CD4-positive, alpha-beta T cell treated with Interleukin-1 beta for 1 hour (primary cell): Measurements from ENCODE around the gene LRRC28.
A peak's percentile ranks its signal among the peaks of the same experiment; 100 is the strongest.

Experiments used
- DNase-seq, 2 donors: peaks; one replicate each; pipeline ENCODE4 v3.0.0-alpha.2; 2020 to 2022

LRRC28 gene

DNA sequence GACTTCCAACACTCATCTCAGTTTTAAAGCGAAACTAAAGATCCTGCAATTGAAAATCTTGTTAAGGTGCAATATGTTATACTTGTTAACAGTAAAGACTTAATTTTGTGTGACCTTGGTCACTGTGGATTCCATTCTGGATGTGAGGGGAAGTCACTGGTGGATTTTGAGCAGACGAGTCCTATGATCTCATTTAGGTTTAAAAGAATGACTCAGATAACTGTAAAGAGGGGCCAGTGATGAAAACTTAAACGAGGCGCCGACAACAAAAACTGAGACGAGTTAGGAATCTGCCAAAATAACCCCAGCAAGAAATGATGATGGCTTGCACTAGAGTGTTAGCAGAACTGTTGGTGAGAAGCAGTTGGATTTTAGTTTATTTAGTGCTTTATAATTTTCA is 56.5 kb downstream of the LRRC28 start:
- DNase-seq = no peak

DNA sequence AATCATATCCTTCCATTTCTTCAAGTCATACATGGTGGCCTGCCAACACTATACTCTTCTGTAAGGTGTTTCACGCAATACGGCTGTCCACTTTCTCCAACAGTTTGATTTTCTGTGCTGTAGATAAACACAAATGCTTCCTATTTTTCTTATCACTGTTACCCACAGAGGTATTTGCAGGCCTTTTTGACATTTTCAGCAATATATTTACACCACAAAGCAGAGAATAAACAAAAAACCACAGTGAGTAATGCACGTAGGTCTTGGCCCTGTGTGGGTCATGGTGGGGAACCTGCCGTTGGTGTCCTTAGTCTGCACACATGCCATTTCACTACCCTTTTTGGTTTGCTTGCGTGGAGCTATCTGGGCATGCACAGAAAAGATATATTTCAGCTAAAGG is 59.5 kb downstream of the LRRC28 start:
- no peak for DNase-seq

DNA sequence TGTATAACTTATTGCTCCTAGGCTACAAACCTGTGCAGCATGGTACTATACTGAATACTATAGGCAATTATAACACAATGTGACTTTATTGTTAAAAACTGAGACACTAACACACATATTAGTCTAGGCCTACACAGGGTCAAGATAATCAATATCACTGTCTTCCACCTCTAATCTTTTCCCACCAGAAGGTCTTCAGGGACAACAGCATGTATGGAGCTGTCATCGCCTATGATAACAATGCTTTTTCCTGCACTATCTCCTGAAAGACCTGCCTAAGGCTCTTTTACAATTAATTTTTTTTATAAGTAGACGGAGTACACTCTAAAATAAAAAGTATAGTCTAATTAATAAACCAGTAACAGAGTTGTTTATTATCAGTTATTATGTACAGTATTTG is 60.9 kb downstream of the LRRC28 start:
- no peak for DNase-seq

DNA sequence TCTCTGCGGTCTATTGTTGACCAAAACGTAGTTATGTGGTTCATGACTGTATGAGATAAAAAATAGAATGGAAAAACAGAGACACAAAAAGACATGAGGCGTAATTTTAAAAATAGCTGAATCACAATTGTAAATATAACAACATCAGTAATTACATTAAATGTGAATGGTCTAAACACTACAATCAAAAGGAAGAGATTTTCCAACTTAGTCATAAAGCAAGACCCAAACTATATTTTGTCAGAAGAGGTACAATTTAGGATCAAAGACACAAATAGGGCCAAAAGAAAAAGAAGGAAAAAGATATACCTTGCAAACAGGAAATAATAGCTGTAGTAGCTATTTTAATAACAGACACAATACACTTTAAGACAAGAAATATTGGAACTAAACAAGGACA is 61.5 kb downstream of the LRRC28 start:
- no peak for DNase-seq

DNA sequence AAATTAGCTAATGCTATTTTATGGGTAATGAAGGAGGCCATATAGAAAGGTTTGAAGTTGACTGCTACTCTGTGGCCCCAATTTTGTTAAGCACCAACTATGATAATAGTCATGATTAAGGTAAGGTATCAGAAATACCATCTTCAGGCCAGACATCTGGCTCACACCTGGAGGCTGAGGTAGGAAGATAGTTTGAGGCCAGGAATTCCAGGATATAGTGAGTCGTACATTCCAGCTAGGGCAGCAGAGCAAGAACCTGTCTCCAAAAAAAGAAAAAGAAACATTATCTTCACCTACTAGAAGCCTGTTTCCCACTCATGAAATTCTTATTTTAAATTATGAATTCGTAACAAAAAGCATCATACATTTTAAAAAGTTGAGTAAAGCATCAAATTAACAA is 64.4 kb downstream of the LRRC28 start:
- no peak for DNase-seq

DNA sequence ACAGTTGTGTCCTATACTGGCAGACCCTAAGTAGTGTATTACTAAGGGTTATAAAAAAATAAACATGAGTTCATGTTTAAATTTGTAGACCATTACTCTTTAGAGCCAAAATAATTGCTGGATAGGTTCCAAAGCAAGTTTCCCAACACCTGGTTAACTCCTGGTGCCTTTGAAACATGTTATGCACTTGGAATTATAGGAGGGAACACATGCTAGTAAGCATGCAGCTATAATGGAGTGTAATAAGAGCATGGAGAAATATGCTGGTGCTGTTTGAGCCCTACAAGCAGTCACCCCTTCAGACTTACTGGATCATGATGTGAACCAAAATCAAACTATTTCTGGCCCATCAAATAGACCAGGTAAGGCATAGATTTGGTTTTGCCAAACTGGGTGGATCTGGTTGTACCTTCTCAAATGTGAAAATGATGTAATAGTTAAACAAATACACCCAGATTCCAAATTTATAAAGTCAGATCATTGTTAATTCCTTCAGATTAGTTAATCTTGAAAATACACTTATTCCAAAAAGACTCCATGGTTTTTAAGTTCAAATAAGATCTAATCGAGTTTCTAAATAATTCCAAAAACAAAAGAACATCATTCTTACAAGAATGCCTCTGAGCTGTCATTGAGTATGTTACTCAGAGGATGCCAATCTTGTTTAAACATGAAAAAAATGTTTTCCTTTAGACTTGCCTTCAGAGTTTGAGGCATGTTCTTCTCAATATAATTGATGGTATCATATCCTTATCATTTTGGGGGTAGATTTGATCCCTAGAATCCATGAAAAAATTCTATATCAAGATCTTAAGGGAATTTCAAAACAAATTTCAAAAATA is 69.3 kb downstream of the LRRC28 start:
- no peak for DNase-seq

DNA sequence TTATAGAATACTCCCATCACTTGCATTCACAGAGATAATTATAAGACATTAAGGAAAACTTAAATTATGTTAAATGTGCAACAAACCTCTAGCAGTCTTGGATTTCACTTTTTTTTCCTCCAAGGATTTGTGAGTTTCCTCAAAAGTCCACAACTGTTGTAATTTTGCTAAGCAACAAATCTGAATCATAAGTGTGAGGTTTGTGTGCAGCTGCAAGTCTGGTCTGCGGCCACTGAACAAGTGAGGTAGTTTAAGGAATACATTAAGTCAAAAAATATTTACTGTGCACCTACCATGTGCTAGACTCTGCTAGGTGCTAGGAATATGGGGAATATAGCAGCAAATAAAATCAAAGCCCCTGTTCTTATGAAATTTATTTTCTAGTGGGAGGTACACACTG is 70.2 kb downstream of the LRRC28 start:
- DNase-seq = no peak

DNA sequence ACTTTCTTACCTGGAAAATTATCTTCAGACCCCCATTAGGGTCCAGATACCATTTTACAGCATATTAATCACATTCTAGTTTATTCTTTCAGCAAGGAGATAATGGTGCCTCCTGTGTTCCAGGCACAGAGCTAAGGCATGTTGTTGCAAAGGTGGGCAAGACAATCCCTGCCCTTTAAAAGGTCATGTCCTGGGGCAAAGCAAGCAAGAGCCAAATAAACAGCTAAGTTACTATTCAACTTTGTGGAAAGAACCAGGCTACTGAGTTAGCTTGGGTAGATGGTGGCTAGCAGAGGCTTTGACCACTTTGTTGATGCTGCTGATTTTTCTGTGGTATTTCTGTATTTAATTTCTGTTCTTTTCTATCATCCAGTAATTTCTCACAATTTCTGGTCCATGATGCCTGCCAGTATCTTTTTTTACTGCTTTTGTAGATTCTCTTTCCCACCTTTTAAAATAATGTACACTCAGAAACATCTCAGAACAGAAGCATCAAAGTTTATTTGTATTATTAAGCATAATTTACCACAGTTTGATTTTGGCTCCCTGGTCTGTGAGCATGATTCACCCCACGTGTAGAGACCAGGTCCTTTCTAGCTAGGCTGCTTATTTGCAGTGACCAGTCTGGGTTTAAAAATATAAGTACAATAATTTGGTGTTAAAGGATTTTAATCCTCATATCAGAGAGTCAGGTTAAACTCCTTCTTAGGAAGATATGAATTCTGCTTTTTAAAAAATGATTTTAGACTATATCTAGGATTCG is 71.5 kb downstream of the LRRC28 start:
- no peak for DNase-seq

DNA sequence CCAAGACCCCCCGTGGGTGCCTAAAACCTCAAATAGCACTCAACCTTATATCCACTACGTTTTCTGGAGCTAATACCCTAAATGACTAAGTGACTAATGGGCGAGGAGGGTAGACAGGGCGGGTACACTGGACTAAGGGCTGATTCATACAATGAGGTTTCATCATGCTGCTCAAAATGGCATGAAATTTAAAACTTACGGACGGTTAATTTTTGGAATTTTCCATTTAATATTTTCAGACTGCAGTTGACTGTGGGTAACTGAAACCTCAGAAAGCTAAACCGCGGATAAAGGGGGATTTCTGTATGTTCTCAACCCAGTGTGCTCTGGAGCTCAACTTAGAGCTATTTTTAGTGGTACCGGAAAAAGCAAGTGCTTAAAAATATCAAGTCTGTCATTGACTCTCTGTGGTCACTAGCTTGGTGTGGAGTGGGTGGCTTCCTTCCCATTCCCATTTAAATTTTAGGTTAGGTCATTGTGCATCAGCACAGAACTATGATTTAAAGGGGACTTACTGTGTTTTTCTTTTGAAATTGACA is 72.9 kb downstream of the LRRC28 start:
- no peak for DNase-seq

DNA sequence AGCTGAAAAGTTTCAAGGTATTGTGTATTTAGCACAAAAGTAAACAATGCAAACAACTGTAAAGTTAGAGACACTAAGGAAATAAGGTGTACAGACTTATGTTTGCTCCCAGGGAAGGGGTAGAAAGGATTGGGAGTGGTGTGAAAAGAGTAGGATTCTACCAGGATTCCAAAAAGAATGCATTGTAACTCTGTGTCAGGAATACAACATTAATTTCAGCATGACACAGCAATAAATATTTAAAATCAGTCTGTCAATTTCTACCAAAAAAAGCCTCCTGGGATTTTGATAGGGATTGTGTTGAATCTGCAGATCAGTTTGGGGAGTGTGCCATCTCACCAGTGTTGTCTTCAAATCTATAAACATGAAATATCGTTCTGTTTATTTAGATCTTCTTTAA is 73.4 kb downstream of the LRRC28 start:
- DNase-seq = no peak

DNA sequence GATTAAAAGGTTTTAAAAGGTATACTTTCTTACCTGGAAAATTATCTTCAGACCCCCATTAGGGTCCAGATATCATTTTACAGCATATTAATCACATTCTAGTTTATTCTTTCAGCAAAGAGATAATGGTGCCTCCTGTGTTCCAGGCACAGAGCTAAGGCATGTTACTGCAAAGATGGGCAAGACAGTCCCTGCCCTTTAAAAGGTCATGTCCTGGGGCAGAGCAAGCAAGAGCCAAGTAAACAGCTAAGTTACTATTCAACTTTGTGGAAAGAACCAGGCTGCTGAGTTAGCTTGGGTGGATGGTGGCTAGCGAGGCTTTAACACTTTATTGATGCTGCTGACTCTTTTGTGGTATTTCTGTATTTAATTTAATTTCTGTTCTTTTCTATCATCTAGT is 75.0 kb downstream of the LRRC28 start:
- no peak for DNase-seq

DNA sequence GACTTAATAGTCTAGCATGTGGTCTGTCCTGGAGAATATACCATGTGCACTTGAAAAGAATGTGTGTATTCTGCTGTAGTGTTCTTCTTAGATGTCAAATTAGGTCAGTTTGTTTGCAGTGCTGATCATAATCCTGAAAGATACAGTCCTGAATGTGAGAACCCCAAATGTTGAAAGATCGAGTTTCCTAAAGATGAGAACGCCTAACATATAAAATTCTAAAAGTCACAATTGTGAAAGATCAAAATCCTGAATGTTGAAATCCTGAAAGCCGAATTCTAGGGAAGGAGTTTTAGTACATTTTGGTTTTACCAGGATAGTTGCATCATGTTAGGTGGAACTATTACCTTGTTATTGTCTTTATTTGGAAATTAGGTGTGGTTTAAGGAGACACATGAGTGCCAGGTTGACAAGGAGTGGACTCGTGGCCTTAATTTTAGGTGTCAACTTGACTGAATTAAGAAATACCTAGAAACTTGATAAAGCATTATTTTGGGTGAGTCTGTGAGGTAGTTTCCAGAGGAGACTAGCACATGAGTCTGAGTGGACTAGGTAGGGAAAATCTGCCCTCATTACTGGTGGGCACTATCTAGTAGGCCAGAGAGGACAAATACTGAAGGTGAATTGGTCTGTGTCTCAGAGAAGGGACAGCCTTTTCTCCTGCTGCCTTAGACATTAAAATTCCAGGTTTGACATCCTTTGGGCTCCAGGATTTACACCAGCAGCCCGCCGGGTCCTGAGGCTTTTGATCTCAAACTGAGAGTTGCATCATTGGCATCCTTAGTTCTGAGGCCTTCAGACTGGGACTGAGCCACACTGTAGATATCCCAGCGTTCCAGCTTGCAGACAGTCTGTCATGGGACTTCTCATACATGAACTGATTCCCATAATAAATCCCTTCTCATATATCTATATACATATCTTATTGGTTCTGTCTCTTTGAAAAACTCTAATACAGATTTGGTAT is 77.1 kb downstream of the LRRC28 start:
- no peak for DNase-seq

DNA sequence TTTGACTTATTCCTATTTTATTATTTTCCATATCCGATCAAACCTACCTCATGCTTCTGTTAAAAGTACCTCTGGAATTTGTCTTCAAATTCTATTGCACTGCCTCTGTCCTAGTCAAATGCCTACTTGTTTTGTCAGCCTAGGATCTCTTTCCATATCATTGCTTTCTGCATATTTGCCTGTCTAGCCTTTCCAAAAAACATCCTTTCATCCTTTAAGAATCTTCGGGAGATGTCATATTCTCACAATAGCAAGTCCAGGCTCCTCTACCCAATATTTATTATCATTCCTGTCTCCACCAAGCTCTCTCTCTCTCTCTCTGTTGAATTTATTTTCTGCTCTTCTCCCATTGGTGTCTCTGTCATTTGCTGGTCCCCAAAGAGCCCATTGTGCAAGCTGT is 80.1 kb downstream of the LRRC28 start:
- no peak for DNase-seq

DNA sequence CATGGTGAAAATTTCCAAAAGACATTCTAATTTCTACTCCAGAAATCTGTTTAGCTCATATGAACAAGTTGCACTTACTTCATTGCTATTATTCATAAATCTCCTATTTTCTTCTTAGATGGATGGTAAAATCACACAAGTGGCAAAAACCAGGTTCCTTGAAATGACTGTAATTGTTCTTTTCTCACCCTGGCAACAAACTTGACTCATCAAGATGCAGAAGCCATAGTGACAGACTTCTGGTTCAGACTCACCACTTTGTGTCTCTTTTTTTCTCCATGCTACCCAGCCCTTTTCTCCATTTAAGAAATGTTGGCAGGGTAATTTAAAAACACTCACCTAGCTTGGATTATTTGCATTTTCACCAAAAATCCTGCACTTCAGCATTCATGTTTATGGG is 82.1 kb downstream of the LRRC28 start:
- no peak for DNase-seq

DNA sequence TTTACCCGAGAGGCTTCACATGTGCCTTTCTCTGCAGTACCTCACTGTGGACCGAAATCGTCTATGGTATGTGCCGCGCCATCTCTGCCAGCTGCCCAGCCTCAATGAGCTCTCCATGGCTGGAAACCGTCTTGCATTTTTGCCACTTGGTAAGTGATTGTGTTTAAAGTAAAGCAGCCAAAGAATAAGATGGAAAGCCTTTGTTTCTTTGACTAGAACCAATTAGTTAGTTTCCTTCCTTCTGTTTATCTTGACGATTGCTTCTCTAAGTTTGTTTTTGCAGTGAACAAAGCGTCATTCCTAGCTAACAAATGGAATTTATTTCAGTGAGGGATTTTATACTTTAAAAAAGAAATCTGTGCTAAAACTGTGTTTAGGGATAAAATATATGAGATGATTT is 82.7 kb downstream of the LRRC28 start:
- DNase-seq = no peak

DNA sequence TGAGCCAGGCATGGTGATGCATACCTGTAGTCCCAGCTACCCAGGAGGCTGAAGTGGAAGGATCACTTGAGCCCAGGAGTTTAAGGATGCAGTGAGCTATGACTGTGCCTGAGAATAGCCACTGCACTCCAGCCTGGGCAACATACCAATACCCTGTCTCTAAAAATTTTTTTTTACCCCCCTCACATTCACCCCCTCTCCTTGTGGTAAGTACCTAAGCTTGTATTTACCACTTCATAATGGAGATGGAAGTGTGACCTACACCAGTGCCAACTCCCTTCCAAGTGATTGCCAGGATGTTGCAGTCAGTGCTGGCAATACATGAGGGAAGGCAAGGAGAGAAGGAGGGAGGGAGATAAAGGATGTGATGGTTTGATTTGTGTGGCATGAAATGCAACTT is 84.2 kb downstream of the LRRC28 start:
- DNase-seq = no peak

DNA sequence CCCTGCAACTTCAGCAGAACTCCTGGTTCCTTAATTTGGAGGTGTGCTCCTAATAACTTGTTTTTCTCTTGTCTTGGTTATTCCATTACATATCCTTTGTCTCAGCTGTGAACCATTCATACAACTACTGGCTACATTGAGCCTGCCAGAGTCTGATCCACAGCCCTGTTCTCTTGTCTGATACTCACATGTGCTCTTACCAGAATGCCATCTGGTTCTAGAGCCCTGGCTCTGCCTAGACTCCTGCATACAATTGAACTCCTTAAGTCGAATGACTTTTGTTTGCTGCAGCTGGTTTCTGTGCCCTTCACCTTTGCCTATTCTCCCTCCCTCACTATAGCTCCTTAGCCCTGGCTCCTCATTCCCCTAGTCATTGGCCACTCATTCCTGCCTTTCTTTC is 85.5 kb downstream of the LRRC28 start:
- no peak for DNase-seq

DNA sequence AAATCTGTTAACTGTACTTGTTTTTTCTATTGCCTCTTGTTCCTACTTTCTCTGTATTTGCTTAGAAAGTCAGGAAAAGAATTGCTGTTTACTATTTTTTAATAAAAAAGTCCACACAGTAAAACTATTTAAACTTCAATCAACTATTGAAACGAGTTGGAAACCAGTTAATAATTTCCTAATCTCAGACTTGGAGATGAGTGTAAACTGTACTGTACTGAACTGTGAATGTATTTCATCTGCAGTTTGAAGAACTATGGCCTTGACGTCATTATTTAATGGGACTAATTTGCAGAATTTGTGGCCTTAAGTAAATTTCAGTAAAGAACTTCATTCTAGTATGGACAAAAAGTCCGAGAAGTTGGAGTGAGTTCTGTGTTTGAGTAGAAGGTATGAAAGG is 89.1 kb downstream of the LRRC28 start:
- no peak for DNase-seq

DNA sequence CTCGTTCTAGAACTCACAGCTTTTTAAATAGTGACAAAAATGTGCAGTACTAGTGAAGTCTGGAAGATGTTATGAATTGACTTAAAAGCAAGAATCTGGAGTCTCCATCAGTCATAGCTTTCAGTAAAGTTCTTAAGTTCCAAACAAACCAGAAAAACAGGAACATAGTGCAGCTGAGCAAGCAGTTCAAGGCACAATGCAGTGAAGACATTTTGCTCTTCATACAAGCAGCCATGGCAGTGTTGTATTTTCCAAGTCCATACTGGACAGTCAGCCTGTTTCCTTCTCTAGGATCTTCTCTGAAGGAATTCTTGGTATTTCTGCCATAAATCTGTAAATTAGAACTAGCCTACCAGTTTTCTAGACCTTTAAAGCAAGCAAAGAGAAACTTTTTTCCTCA is 90.5 kb downstream of the LRRC28 start:
- no peak for DNase-seq

DNA sequence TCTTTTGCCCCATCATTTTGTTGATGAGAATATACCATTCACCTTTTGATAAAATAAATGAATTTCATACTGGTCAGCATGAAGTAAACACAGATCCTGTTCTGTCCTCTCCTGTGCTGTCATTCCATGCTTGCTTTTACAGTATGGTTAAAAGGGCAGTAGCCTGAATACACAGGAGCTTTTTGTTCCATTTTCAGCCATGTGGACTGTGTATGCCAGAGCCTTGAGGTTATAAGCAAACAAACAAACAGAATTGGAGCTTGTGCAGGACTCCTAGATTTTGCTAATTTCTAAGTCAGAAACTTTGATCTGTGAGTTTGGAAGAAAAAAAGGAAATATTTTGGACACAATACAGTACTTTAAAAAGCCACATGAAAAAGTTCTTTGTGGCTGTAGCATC is 91.9 kb downstream of the LRRC28 start:
- DNase-seq = no peak

DNA sequence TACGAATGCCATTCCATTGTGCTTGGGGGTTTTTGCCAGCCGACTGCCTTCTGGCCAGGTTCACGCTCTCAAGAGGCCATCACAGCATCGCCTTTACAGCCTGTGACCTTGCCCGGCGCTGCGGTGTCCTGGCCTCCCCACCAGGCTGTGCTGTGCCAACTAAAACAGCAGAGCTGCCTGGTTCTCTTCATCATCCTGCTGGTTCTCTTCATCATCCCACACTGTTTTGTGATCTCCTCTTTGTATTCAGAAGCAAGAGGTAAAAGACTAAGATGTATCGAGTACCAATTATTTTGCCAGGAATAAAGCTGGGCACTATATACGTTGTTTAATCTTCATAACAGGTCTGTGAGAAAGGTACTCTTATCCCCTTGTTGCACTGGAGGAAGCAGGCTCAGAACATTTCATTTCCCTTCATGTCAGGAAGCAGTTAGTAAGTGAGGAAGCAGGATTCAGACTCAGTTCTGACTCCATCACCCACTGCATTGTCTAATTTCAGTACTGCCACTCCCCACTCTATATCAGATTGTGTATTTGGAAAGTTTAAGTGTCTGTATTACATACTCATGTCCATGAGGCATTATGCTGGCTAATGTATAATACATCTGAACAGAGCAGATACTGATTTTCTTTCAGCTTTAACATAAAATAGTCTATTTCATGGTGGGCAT is 92.7 kb downstream of the LRRC28 start:
- peak; percentile 28 to 43 for DNase-seq

DNA sequence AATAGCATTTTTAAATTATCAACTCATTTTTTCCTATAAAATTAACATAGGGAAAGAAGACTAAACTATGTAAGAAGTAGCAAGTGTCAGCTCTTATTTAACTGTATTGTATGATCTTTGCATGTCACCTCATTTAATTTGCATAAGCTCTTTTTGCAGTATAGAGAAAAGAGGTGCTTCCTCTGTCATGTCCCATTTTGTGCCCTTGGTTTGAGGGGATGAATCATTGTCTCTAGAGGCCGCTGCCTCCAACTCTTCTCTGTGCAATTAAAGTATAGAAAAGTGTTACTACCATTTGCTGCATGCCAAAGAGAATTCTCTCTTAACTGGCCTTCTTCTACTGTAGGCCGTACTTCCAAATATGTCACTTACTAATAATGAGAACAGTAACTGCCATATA is 93.4 kb downstream of the LRRC28 start:
- DNase-seq = no peak
